GM10248 (cell line): ENCODE measurements around the gene MTF2.
"Not testable (repeated sequence)": the region's sequence is repeated elsewhere in the genome, so short reads cannot be mapped to it uniquely, and the experiment has no call there.

Source experiments
- CTCF ChIA-PET: fragments of 300-600 bp; sonication (Branson Sonifier 250); formaldehyde crosslinking; extraction: SDS; loops from one replicate; lab custom pipeline; 2021; ENCODE audit warnings: antibody characterized with exemption; lab: Yijun Ruan, JAX
- POLR2A ChIA-PET: fragments of 350-650 bp; sonication (Branson Sonifier 250); formaldehyde crosslinking; extraction: SDS; loops from one replicate; lab custom pipeline; 2020; ENCODE audit warnings: antibody characterized with exemption; lab: Yijun Ruan, JAX
- DNase-seq: peaks from one replicate; pipeline ENCODE4 v3.0.0; 2012; ENCODE audit errors: extremely low spot score
- CTCF ChIP-seq: IDR thresholded peaks from 2 replicates; pipeline ENCODE4 v1.5.1; 2012; ENCODE audit warnings: mild to moderate bottlenecking, low read depth; ENCODE audit errors: extremely low read depth, missing control alignments, control extremely low read depth

MTF2 gene

GRCh38 chr1:93152835-93153234 lies 73.8 kb downstream of the MTF2 start:
- POLR2A ChIA-PET = no interaction called here
- DNase-seq = no peak
- no peak for TF ChIP-seq CTCF
- CTCF ChIA-PET = interaction anchor here (1.2 kb wide), 1 partner anchor 12 kb away, joined by 4 read pairs; no protein-coding TSS in a partner anchor

GRCh38 chr1:93154898-93155297 lies 75.8 kb downstream of the MTF2 start:
- ChIA-PET POLR2A (interaction anchor here (0.6 kb wide), 1 partner anchor 59 kb away, joined by 3 read pairs; no protein-coding TSS in a partner anchor), CTCF (interaction anchor here (1.5 to 1.6 kb wide), 2 partner anchors 10 to 16 kb away, joined by 3 to 6 read pairs; no protein-coding TSS in a partner anchor)
- DNase-seq = no peak

DNA sequence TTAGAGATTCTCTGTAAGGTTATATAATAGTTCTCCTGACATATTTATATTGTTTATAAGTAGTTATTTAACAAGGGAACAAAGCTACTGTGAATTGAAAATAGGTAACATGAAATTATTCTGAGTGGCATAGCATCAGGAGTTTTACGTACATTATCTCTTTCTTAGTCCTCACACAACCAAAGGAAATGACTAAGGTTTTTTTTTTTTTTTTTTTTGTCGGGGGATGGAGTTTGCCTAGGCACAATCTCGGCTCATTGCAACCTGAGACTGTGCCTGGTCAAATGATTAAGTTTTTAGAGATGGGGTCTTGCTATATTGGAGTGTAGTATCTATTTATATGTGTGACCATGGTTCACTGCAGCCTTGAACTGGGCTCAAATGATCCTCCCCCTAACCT lies 76.3 kb downstream of the MTF2 start:
- TF ChIP-seq CTCF = no peak
- ChIA-PET POLR2A (interaction anchor here (0.6 kb wide), 1 partner anchor 59 kb away, joined by 3 read pairs; no protein-coding TSS in a partner anchor), CTCF (interaction anchor here (1.6 kb wide), 1 partner anchor 9 kb away, joined by 6 read pairs; no protein-coding TSS in a partner anchor)
- DNase-seq = no peak

More at GRCh38 chr1:93154898-93155297, 75.8 kb downstream of the MTF2 start:
- TF ChIP-seq CTCF = no peak

DNA sequence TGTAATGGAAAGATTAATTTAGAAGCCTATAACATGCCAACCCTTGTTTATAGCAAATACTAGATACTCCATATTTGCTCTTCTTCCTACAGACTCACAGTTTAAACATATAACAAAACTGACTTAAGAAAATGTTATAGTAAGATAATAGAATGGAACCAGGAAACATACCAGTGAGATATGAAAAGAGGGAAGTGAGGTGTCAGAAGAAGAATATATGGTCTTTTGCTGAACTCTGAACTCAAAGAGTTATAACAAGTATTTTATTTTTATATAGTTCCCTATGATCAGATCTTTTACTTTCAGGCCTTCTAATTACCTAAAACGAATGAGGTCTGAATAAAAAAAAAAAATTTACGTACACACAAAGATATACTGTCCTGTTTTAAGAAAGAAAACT lies 80.3 kb downstream of the MTF2 start:
- CTCF ChIA-PET = interaction anchor here (1.4 to 2.3 kb wide), 2 partner anchors 10 to 14 kb away, joined by 3 to 7 read pairs; no protein-coding TSS in a partner anchor
- POLR2A ChIA-PET = no interaction called here
- TF ChIP-seq CTCF = no peak
- DNase-seq = no peak

DNA sequence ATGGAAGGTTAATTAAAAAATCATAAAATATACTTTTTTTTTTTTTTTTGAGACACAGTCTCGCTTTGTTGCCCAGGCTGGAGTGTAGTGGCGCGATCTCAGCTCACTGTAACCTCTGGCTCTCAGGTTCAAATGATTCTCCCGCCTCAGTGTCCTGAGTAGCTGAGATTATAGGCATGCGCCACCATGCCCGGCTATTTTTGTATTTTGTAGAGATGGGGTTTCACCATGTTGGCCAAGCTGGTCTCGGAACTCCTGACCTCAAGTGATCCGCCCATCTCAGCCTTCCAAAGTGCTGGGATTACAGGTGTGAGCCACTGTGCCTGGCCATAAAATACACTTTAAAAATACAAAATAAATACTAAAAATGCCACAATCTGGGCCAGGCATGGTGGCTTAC lies 84.2 kb downstream of the MTF2 start:
- CTCF ChIA-PET = interaction anchor here (0.9 kb wide), 1 partner anchor 9 kb away, joined by 6 read pairs; no protein-coding TSS in a partner anchor
- POLR2A ChIA-PET, DNase-seq: not testable (repeated sequence)

- TF ChIP-seq CTCF = no peak
- ChIA-PET POLR2A (interaction anchor here (1.7 kb wide), 1 partner anchor 8 kb away, joined by 4 read pairs; no protein-coding TSS in a partner anchor), CTCF (interaction anchor here (1.0 to 1.5 kb wide), 8 partner anchors 9 to 85 kb away, joined by 3 to 6 read pairs (median 4); no protein-coding TSS in a partner anchor)
- DNase-seq = no peak
Measured at GRCh38 chr1:93164816-93165215, 85.7 kb downstream of the MTF2 start.

GRCh38 chr1:93165895-93166294 lies 86.8 kb downstream of the MTF2 start:
- DNase-seq, CTCF ChIA-PET: not testable (repeated sequence)
- POLR2A ChIA-PET = interaction anchor here (0.6 kb wide), 1 partner anchor 408 kb away, joined by 5 read pairs; no protein-coding TSS in a partner anchor
